ENCODE measurements around the gene EBP.

DNA sequence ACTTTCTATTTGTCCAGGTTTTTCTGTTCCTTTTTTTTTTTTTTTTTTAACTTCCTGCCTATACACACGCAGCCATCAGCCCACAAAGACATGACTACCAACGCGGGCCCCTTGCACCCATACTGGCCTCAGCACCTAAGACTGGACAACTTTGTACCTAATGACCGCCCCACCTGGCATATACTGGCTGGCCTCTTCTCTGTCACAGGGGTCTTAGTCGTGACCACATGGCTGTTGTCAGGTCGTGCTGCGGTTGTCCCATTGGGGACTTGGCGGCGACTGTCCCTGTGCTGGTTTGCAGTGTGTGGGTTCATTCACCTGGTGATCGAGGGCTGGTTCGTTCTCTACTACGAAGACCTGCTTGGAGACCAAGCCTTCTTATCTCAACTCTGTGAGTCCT lies 2.1 kb downstream of the EBP start:
- TF ChIP-seq, protein P1, sequence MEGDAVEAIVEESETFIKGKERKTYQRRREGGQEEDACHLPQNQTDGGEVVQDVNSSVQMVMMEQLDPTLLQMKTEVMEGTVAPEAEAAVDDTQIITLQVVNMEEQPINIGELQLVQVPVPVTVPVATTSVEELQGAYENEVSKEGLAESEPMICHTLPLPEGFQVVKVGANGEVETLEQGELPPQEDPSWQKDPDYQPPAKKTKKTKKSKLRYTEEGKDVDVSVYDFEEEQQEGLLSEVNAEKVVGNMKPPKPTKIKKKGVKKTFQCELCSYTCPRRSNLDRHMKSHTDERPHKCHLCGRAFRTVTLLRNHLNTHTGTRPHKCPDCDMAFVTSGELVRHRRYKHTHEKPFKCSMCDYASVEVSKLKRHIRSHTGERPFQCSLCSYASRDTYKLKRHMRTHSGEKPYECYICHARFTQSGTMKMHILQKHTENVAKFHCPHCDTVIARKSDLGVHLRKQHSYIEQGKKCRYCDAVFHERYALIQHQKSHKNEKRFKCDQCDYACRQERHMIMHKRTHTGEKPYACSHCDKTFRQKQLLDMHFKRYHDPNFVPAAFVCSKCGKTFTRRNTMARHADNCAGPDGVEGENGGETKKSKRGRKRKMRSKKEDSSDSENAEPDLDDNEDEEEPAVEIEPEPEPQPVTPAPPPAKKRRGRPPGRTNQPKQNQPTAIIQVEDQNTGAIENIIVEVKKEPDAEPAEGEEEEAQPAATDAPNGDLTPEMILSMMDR (IDR thresholded peaks at IDR 0.05) = no peak
- no peak for TF ChIP-seq ZFX (IDR thresholded peaks at IDR 0.05; ENCODE audit: borderline replicate concordance)
